Endothelial cell of umbilical vein (primary cell): ENCODE results near the gene TMEM169. TPM values are rescaled to one million over a fixed set of nuclear protein-coding genes. Genes with fewer than 3 reads are reported as not detected.

Experiments used
- BruUV-seq: library from RNA; stranded (reverse); fragments of 400-500 nt; replicated peaks from 2 replicates; lab custom pipeline; 2021; lab: Mats Ljungman, UMichigan
- CTCF ChIA-PET: fragments of 300-600, 350-600 bp; sonication (Branson Sonifier 250); formaldehyde crosslinking; loops from one replicate; lab custom pipeline; 2021; ENCODE audit warnings: antibody characterized with exemption, inconsistent platforms; lab: Charles Lee
- POLR2A ChIA-PET: fragments of 300-600, 350-600 bp; sonication (Branson Sonifier 250); formaldehyde crosslinking; loops from one replicate; lab custom pipeline; 2021; ENCODE audit warnings: antibody characterized with exemption, inconsistent platforms; lab: Charles Lee
- DNase-seq: peaks from one replicate; pipeline ENCODE4 v3.0.0-alpha.2; 2011; ENCODE audit warnings: low read depth, low spot score
- FAIRE-seq: peaks from 2 replicates; lab custom pipeline; 2011; peaks lifted over from hg19 to GRCh38; lab: Jason Lieb, UNC
- H2AFZ ChIP-seq: 2 replicates; pipeline ENCODE4 v1.6.0; 2012; ENCODE audit warnings: low read depth, low read length, control low read depth, inconsistent platforms
- H3K27ac ChIP-seq: 2 replicates; pipeline ENCODE4 v1.5.1; 2011; ENCODE audit warnings: low read depth, mild to moderate bottlenecking, control low read depth, low read length, moderate library complexity; ENCODE audit not compliant: insufficient read depth
- H3K27me3 ChIP-seq, 2 experiments: 2 replicates each; pipeline versions ENCODE4 v1.6.0 to v1.6.1; 2011; ENCODE audit warnings: low read length in 2 of 2, mixed read lengths in 1 of 2; ENCODE audit not compliant: control insufficient read depth in 2 of 2, insufficient read depth in 2 of 2
- H3K36me3 ChIP-seq, 2 experiments: 2 replicates in 1 of 2; 3 replicates in 1 of 2; pipeline ENCODE4 v1.5.1; 2011; ENCODE audit warnings: low read length in 2 of 2, mild to moderate bottlenecking in 1 of 2, moderate library complexity in 1 of 2; ENCODE audit not compliant: control insufficient read depth in 2 of 2, insufficient read depth in 2 of 2; ENCODE audit errors: extremely low read depth in 1 of 2
- H3K4me1 ChIP-seq: 3 replicates; pipeline ENCODE4 v1.5.1; 2011; ENCODE audit warnings: mild to moderate bottlenecking, low read length; ENCODE audit not compliant: control insufficient read depth, insufficient read depth; ENCODE audit errors: extremely low read depth
- H3K4me2 ChIP-seq: 2 replicates; pipeline ENCODE4 v1.6.1; 2011; ENCODE audit warnings: low read length, control low read depth, mixed read lengths; ENCODE audit not compliant: insufficient read depth
- H3K4me3 ChIP-seq, 3 experiments: fragments of 200-600 bp in 1 of 3; sonication (generic), shearing (Covaris generic) in 1 of 3; replicated peaks in 1 of 3; 2 replicates each; pipeline ENCODE4 v1.5.1; 2011 to 2016; ENCODE audit warnings: control low read depth in 3 of 3, low read length in 3 of 3, mild to moderate bottlenecking in 2 of 3, inconsistent platforms in 1 of 3, low read depth in 1 of 3, moderate library complexity in 1 of 3; ENCODE audit not compliant: insufficient read depth in 1 of 3
- H3K79me2 ChIP-seq: 2 replicates; pipeline ENCODE4 v1.6.0; 2012; ENCODE audit warnings: low read length, inconsistent platforms; ENCODE audit not compliant: control insufficient read depth, insufficient read depth
- H3K9ac ChIP-seq: replicated peaks from 2 replicates; pipeline ENCODE3; 2011; ENCODE audit warnings: low read length, control low read depth; ENCODE audit not compliant: insufficient read depth; ENCODE audit errors: extremely low read depth
- H3K9me1 ChIP-seq: replicated peaks from 3 replicates; pipeline ENCODE4 v1.6.0; 2011; ENCODE audit warnings: mild to moderate bottlenecking, low read length; ENCODE audit not compliant: control insufficient read depth, insufficient read depth; ENCODE audit errors: extremely low read depth
- H3K9me3 ChIP-seq: replicated peaks from 2 replicates; pipeline ENCODE4 v1.5.1; 2012; ENCODE audit warnings: low read length, inconsistent platforms; ENCODE audit not compliant: control insufficient read depth, insufficient read depth
- H4K20me1 ChIP-seq: replicated peaks from 2 replicates; pipeline ENCODE3; 2011; ENCODE audit warnings: mild to moderate bottlenecking, low read length; ENCODE audit not compliant: control insufficient read depth, insufficient read depth; ENCODE audit errors: extremely low read depth
- EZH2 ChIP-seq: IDR thresholded peaks from 2 replicates; pipeline ENCODE4 v1.6.1; 2012; ENCODE audit warnings: borderline replicate concordance, low read depth, mild to moderate bottlenecking, moderate library complexity, low read length, inconsistent platforms; ENCODE audit not compliant: severe bottlenecking
- FOS ChIP-seq: IDR thresholded peaks from 2 replicates; pipeline ENCODE4 v1.6.1; 2011; ENCODE audit warnings: mild to moderate bottlenecking, low read length, moderate library complexity, borderline replicate concordance; ENCODE audit not compliant: insufficient read depth
- GATA2 ChIP-seq: IDR thresholded peaks from 2 replicates; pipeline ENCODE4 v1.7.0; 2011; ENCODE audit warnings: low read depth, mild to moderate bottlenecking, moderate library complexity, mixed read lengths, low read length; ENCODE audit not compliant: insufficient read length, insufficient read depth
- JUN ChIP-seq: IDR thresholded peaks from 2 replicates; pipeline ENCODE4 v1.6.1; 2011; ENCODE audit warnings: borderline replicate concordance, low read depth; ENCODE audit not compliant: insufficient read length, insufficient read depth
- MYC ChIP-seq: IDR thresholded peaks from one replicate; pipeline ENCODE4 v1.6.1; 2011; ENCODE audit warnings: mild to moderate bottlenecking, low read depth, low read length
- POLR2A ChIP-seq: IDR thresholded peaks from 2 replicates; pipeline ENCODE4 v1.6.1; 2012; ENCODE audit warnings: low read depth, mild to moderate bottlenecking, control low read depth, low read length
- POLR2AphosphoS5 ChIP-seq: IDR thresholded peaks from 2 replicates; pipeline ENCODE4 v1.6.1; 2012; ENCODE audit warnings: low read depth, mild to moderate bottlenecking, control low read depth, low read length, moderate library complexity; ENCODE audit not compliant: insufficient read depth
- dilution Hi-C: fragments of 300-500 bp; cut with MboI; formaldehyde crosslinking; loops from one replicate; pipeline ENCODE4 v1.15.0; 2019; ENCODE audit warnings: low sequenced_read_pairs; ENCODE audit not compliant: extremely low pct_ligation_motif_present
- intact Hi-C: fragments of 100-400 bp; cut with micrococcal nuclease; formaldehyde crosslinking; loops from one replicate; pipeline ENCODE4 v1.10.0; 2022
- polyA plus RNA-seq, 4 experiments: library from polyadenylated mRNA; depleted of rRNA in 3 of 4; stranded (reverse) in 3 of 4; unstranded in 1 of 4; fragments of >200 nt; gene quantifications; 2 replicates each; pipeline versions ENCODE4 v1.2.1 to v1.2.3, GENCODE V29; 2011 to 2012; ENCODE audit warnings: missing spikeins in 1 of 4
- total RNA-seq: library from RNA; stranded (reverse); gene quantifications from 2 replicates; pipeline ENCODE4 v1.2.3, GENCODE V29; 2021
- TF ChIP-seq, protein P1 (sequence below), 2 donors: IDR thresholded peaks; 1 replicate in 1 of 2; 2 replicates in 1 of 2; pipeline ENCODE4 v1.5.1; 2011; ENCODE audit warnings: low read length in 2 of 2, mild to moderate bottlenecking in 2 of 2, moderate library complexity in 2 of 2, control low read depth in 1 of 2, inconsistent platforms in 1 of 2, low read depth in 1 of 2; ENCODE audit not compliant: insufficient read depth in 1 of 2; ENCODE audit errors: extremely low read depth in 1 of 2
- TF ChIP-seq, protein P2 (sequence below): IDR thresholded peaks from 2 replicates; pipeline ENCODE4 v1.6.1; 2011; ENCODE audit not compliant: insufficient read depth, insufficient read length

Gene TMEM169
- total and polyA plus RNA-seq, 2 donors (not counting 3 experiments of a cell fraction or from before 2014, with no cell fraction given), result 0.20 TPM; not detected in 1

DNA sequence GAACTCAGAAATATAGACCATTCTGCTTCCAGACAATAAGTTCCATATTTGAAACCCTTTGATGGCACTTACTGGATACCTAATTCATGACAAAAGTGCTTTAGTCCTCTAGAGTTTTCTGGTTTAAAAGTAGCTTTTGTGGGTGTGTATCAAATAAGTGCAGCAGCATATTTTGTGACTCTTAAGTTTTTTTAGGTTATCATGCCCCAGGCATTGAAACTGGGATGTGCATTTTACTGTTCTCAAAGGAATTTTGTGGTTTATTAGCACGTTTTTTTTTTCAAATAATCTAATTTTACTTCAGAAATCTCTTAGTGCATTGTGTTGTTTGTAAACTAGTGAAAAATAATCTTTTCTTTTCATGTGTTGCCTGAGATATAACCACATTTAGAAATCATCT lies 28.9 kb downstream of the TMEM169 start:
- peaks cover 46% of the 10 kb centered on the region for H3K79me2 ChIP-seq
- intact Hi-C loops, result loop anchor here (2.0 to 10.0 kb wide), 3 partner anchors 387 to 556 kb away; partner anchors contain the start of genes IGFBP2 and RPL37A
- peak overlapping the region; percentile 100 for H3K9ac ChIP-seq
- H4K20me1 ChIP-seq, result no peaks in the 10 kb centered on the region
- dilution Hi-C loops, result no loop called here
- H3K4me1 ChIP-seq, result peaks cover 25% of the 10 kb centered on the region
- BruUV-seq, result no TSS peak
- peaks cover under 1% of the 10 kb centered on the region in 2 experiments for H3K27me3 ChIP-seq
- FAIRE-seq (no peak), DNase-seq (no peak)
- POLR2A ChIA-PET, result interaction anchor here (0.7 to 1.0 kb wide), 2 partner anchors 29 to 440 kb away, joined by 3 to 4 read pairs; partner anchors contain the start of genes PECR and TMEM169
- CTCF ChIA-PET, result interaction anchor here (0.8 to 2.4 kb wide), 3 partner anchors 77 to 556 kb away, joined by 3 to 8 read pairs (median 7); no protein-coding TSS in a partner anchor
- TF ChIP-seq, protein P1, sequence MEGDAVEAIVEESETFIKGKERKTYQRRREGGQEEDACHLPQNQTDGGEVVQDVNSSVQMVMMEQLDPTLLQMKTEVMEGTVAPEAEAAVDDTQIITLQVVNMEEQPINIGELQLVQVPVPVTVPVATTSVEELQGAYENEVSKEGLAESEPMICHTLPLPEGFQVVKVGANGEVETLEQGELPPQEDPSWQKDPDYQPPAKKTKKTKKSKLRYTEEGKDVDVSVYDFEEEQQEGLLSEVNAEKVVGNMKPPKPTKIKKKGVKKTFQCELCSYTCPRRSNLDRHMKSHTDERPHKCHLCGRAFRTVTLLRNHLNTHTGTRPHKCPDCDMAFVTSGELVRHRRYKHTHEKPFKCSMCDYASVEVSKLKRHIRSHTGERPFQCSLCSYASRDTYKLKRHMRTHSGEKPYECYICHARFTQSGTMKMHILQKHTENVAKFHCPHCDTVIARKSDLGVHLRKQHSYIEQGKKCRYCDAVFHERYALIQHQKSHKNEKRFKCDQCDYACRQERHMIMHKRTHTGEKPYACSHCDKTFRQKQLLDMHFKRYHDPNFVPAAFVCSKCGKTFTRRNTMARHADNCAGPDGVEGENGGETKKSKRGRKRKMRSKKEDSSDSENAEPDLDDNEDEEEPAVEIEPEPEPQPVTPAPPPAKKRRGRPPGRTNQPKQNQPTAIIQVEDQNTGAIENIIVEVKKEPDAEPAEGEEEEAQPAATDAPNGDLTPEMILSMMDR (IDR thresholded peaks at IDR 0.05; ENCODE audit: extremely low read depth in 1 of 2, insufficient read depth in 1 of 2, low read depth in 1 of 2, low read length in 2 of 2), result no peak
- no peak for TF ChIP-seq MYC
- no peak for TF ChIP-seq POLR2A
- no peak for TF ChIP-seq POLR2AphosphoS5
- TF ChIP-seq FOS, result no peak
- TF ChIP-seq EZH2, result no peak
- no peak for TF ChIP-seq JUN
- TF ChIP-seq, protein P2, sequence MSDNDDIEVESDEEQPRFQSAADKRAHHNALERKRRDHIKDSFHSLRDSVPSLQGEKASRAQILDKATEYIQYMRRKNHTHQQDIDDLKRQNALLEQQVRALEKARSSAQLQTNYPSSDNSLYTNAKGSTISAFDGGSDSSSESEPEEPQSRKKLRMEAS, result no peak
- no peak for TF ChIP-seq GATA2
- H3K4me3 ChIP-seq, result peak overlapping the region in 2 of 3 experiments; percentile 11 to 100
- H3K9me3 ChIP-seq, result no peaks in the 10 kb centered on the region
- H3K4me2 ChIP-seq, result peak overlapping the region; percentile 98
- H3K36me3 ChIP-seq, result peaks cover 10 to 21% of the 10 kb centered on the region in 2 experiments
- H3K27ac ChIP-seq, result peak overlapping the region; percentile 21
- no peaks in the 10 kb centered on the region for H3K9me1 ChIP-seq
- H2AFZ ChIP-seq, result no peak overlapping the region
